ENCODE data around the gene DGCR2.

DNA sequence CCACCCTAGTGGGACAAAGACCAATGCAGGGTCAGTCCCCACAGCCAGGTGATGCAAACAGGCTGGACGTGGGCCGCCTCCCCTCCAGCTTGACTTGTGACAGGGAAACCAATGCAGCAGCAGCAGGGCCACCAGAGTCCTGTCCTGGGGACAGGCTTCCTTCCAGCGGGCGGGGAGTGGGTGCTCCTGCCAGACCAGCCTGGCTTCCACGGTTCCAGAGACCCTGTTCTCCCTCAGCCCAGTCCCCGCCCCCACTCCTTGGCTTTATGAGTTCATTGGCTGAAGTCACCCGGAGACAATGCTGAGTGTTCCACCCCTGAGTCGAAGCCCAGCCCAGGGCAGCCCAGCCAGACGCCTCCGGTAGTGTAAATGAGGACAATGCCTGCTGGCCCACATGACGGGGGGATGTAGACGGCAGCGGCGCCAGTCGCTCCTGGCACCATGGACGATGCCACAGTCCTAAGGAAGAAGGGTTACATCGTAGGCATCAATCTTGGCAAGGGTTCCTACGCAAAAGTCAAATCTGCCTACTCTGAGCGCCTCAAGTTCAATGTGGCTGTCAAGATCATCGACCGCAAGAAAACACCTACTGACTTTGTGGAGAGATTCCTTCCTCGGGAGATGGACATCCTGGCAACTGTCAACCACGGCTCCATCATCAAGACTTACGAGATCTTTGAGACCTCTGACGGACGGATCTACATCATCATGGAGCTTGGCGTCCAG lies 8.9 kb upstream of the DGCR2 start, which contains the start of gene TSSK2:
- no peak for TF ChIP-seq POLR2A (IDR thresholded peaks at IDR 0.05)
- TF ChIP-seq, protein P1, sequence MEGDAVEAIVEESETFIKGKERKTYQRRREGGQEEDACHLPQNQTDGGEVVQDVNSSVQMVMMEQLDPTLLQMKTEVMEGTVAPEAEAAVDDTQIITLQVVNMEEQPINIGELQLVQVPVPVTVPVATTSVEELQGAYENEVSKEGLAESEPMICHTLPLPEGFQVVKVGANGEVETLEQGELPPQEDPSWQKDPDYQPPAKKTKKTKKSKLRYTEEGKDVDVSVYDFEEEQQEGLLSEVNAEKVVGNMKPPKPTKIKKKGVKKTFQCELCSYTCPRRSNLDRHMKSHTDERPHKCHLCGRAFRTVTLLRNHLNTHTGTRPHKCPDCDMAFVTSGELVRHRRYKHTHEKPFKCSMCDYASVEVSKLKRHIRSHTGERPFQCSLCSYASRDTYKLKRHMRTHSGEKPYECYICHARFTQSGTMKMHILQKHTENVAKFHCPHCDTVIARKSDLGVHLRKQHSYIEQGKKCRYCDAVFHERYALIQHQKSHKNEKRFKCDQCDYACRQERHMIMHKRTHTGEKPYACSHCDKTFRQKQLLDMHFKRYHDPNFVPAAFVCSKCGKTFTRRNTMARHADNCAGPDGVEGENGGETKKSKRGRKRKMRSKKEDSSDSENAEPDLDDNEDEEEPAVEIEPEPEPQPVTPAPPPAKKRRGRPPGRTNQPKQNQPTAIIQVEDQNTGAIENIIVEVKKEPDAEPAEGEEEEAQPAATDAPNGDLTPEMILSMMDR (IDR thresholded peaks at IDR 0.05): no peak
